HCT116 (cell line): ENCODE data around the gene CALN1.

Experiments
- ATF3 ChIP-seq: IDR thresholded peaks from 2 replicates; pipeline ENCODE4 v1.6.1; 2012
- CTCF ChIP-seq, 3 experiments: fragments of 200-600 bp in 1 of 3; sonication (generic) in 1 of 3; IDR thresholded peaks in 2 of 3; conservative IDR thresholded peaks in 1 of 3; 2 replicates each; pipeline ENCODE4 v1.5.1; 2012 to 2017; ENCODE audit warnings: low read depth in 2 of 3, low read length in 2 of 3, antibody characterized with exemption in 1 of 3, borderline replicate concordance in 1 of 3, control low read depth in 1 of 3, mild to moderate bottlenecking in 1 of 3, mixed read lengths in 1 of 3, mixed run types in 1 of 3, moderate library complexity in 1 of 3; ENCODE audit not compliant: insufficient read depth in 1 of 3
- EZH2 ChIP-seq: fragments of 200-600 bp; sonication (generic); IDR thresholded peaks from 2 replicates; pipeline ENCODE4 v1.6.1; 2017; ENCODE audit warnings: antibody characterized with exemption, mixed run types
- MAX ChIP-seq: IDR thresholded peaks from 2 replicates; pipeline ENCODE4 v1.6.1; 2012
- POLR2A ChIP-seq: IDR thresholded peaks from 2 replicates; pipeline ENCODE4 v1.7.0; 2011; ENCODE audit warnings: borderline replicate concordance; ENCODE audit not compliant: insufficient read depth, insufficient read length; ENCODE audit errors: extremely low read depth
- POLR2AphosphoS5 ChIP-seq: IDR thresholded peaks from 2 replicates; pipeline ENCODE4 v1.6.1; 2011; ENCODE audit warnings: mild to moderate bottlenecking, low read depth, low read length, moderate library complexity
- SP1 ChIP-seq: IDR thresholded peaks from 2 replicates; pipeline ENCODE4 v1.6.1; 2012; ENCODE audit warnings: low read depth
- TCF7L2 ChIP-seq: IDR thresholded peaks from 2 replicates; pipeline ENCODE4 v1.7.0; 2011; ENCODE audit warnings: borderline replicate concordance, inconsistent platforms; ENCODE audit not compliant: insufficient read depth, insufficient read length; ENCODE audit errors: extremely low read depth
- ZFX ChIP-seq: fragments of 450-650 bp; IDR thresholded peaks from 2 replicates; pipeline ENCODE4 v1.6.1; 2017
- ZNF274 ChIP-seq: fragments of 200-500 bp; sonication (Bioruptor generic); IDR thresholded peaks from 2 replicates; pipeline ENCODE4 v1.6.1; 2014; ENCODE audit warnings: mild to moderate bottlenecking, low read depth, low read length, inconsistent platforms

GRCh38 chr7:72023926-72024325 lies 388.2 kb downstream of the CALN1 start:
- TF ChIP-seq ZFX: no peak
- TF ChIP-seq CTCF (IDR thresholded peaks at IDR 0.05 in 2 of 3, conservative IDR thresholded peaks at IDR 0.05 in 1 of 3; ENCODE audit: borderline replicate concordance in 1 of 3, insufficient read depth in 1 of 3, low read depth in 2 of 3, low read length in 2 of 3): no peak
- TF ChIP-seq TCF7L2: no peak
- no peak for TF ChIP-seq POLR2A
- TF ChIP-seq ATF3: no peak
- TF ChIP-seq ZNF274: no peak
- no peak for TF ChIP-seq EZH2
- no peak for TF ChIP-seq POLR2AphosphoS5
- TF ChIP-seq MAX: no peak
- TF ChIP-seq SP1: no peak
